NCI-H345 treated with DMSO at 0.1 percent for 48 hours (cell line): ENCODE results near the gene DPEP1.
"Not testable (repeated sequence)": the region's sequence is repeated elsewhere in the genome, so short reads cannot be mapped to it uniquely, and the experiment has no call there.

ENCODE experiments used
- DNase-seq: peaks from one replicate; lab custom pipeline; 2025; ENCODE audit not compliant: unreplicated experiment; lab: John Stamatoyannopoulos, UW

DPEP1 gene

DNA sequence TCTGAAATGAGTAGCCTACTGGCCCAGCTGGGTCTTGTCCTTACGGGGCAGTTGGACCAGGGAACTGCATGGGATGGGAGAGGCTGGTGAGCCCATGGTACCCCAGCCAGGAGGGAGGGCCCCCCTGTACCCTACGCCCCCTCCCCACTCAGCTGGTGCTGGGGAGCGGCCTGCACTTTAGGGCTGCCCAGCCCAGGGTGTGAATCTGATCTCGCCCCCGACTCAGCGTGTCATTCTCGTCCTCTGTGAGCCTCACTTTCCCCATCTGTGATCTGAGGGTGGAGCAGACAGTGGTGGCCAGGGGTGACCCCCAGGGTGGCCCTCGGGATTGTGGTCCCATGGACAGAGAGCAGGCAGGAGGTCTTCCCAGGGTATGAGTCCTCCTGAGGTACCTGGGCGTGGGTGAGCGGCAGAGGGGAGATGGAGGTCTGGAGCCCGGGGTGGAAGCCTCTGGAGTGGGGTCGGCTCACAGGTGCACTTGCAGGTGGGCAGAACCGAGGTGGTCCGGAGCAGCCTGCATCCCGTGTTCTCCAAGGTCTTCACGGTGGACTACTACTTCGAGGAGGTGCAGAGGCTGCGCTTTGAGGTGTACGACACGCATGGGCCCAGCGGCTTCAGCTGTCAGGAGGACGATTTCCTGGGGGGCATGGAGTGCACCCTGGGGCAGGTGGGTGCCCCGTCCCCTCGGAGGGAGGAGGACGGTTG is 36.2 kb upstream of the DPEP1 start:
- DNase-seq = no peak

GRCh38 chr16:89579351-89579750 is 34.1 kb upstream of the DPEP1 start:
- no peak for DNase-seq

DNA sequence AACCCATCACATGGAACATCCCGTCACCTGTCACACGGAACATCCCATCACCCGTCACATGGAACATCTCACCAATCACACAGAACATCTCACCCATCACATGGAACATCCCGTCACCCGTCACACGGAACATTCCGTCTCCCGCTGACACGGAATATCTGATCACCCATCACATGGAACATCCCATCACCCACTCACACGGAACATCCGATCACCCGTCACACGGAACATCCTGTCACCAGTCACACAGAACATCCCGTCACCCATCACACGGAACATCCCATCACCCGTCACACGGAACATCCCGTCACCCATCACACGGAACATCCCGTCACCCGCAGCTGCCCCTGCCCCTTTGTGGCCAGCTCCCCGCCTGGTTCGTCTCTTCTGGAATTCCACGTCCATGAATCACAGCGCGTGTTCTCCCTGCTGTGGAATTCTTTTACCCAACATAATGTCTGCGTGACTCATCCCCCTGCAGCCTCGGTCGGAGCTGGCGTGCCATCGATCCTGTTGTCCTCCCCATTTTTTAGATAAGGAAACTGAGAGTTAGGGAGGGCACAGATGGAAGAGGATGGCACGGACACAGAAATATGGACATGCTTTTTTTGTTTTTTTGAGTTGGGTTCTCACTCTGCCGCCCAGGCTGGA is 32.3 kb upstream of the DPEP1 start:
- DNase-seq = no peak

- no peak for DNase-seq
These were observed 31.4 kb upstream of the DPEP1 start for GRCh38 chr16:89581861-89582563.

GRCh38 chr16:89582614-89583196 is 30.7 kb upstream of the DPEP1 start:
- DNase-seq = no peak

DNA sequence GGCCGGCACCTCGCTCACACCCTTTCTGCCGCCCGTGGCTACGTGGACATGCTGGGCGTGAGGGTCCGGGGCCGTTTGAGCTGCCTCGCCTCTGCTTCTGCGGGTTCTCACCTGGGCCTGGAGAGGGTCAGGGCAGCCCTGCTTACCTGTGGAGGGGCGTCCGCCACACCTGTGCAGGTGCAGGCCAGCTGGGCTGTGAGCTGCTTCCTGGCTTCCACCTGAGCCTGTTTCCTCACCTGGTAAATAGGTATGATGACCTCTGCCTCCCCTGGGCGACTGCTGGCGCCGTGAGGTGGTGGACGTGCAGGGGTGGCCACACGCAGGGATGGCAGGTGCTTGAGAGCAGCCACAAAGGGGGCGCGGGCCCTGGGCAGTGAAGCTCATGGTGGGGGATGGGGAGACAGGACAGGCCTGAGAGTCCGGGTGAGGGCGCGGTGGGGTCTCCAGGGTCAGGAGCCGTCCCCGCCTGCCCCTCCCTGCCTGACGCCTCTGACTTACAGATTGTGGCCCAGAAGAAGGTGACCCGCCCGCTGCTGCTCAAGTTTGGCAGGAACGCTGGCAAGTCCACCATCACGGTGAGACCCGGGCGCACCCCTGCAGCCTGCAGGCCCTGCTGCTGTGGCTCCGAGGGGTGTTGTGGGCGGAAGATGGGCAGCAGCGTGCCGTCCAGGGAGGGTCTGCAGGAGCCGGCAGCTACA is 30.1 kb upstream of the DPEP1 start:
- no peak for DNase-seq

DNA sequence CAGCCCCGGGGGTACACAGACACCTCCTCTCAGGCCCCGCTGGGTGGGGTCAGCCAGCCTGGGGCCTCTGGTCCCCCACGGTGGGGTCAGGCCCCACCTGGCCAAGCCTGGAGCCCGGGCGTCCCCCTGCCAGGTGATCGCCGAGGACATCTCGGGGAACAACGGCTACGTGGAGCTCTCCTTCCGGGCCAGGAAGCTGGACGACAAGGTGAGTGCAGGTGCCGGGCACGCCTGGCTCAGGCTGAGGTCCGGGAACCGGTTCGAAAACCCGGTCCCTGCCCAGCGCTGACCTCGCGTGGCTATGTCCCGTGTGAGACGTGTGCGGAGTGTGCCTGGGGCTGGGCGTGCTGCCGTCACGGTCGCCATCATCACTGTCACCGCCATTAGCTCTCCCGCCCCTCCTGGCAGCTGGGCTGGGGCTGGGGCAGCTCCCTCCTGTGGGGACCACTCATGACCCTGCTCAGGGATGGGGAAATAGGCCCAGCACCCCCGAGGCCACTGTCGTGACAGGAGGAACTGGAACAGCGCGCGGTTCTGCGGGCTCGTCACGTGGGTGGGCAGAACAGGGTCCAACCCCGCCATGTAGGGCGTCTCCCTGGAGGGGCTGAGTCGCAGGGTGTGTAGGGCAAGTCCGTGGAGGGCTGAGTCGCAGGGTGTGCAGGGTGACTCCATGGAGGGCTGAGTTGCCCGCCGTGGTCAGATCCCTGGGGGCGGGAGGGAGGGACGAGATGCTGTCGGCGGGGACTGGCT is 29.4 kb upstream of the DPEP1 start:
- DNase-seq = no peak

DNA sequence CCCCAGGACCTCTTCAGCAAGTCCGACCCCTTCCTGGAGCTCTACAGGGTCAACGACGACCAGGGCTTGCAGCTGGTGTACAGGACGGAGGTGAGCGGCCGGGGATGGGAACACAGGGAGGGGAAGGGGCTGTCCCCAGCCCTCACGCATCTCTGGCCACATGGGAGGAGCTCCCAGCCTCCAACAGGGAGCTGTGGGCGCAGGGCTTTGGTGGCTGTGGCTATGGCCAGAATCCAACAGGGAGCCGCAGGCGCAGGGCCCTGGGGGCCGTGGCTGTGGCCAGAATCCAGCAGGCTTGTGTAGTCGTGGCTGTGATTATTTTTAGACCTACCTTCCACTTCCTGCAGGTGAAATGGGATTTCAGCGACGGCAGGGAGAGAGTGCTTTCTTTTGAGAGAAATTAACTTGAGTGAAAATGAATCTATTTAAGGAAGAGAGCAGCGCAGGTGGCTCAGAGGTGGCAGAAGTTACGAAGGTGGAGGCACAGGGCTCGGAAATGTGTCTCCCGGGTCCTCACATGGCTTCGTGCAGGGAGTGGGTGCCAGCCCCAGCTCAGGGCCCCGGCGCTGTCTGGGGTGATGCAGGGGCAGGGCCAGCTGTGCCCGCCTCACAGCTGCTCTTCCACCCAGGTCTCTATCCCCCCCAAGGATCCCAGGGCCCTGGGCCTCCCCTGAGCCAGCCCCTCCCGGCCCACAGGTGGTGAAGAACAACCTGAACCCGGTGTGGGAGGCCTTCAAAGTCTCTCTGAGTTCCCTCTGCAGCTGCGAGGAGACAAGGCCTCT is 28.5 kb upstream of the DPEP1 start:
- no peak for DNase-seq

DNA sequence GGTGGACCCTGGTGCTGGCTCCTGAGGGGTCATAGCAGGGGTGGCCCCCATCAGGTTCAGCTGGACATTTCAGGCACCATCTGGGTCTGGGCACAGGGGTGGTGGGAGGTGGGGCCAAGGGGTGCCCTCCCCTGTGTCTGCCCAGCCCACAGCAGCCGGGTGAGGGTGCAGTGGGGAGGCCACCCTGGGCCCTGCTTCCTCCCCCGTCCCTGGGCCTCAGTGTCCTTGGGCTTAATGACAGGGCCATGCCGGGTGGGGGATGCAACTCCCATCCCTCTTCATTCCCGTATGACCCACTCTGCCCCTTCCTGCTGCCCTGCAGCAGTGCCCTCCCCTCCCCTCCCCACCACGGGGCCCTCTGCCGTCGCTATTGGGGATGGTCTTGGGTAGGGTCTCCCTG is 27.2 kb upstream of the DPEP1 start:
- DNase-seq = no peak

- no peak for DNase-seq
These were observed 26.6 kb upstream of the DPEP1 start for GRCh38 chr16:89586853-89587252.

GRCh38 chr16:89587676-89588075 is 25.8 kb upstream of the DPEP1 start:
- not testable (repeated sequence) for DNase-seq

- no peak for DNase-seq
These were observed 24.9 kb upstream of the DPEP1 start for GRCh38 chr16:89588413-89589109.

GRCh38 chr16:89589241-89589926 is 24.1 kb upstream of the DPEP1 start:
- DNase-seq = no peak

- no peak for DNase-seq
These were observed 19.6 kb upstream of the DPEP1 start for GRCh38 chr16:89593841-89594240.

GRCh38 chr16:89595330-89596060 is 17.9 kb upstream of the DPEP1 start:
- no peak for DNase-seq

DNA sequence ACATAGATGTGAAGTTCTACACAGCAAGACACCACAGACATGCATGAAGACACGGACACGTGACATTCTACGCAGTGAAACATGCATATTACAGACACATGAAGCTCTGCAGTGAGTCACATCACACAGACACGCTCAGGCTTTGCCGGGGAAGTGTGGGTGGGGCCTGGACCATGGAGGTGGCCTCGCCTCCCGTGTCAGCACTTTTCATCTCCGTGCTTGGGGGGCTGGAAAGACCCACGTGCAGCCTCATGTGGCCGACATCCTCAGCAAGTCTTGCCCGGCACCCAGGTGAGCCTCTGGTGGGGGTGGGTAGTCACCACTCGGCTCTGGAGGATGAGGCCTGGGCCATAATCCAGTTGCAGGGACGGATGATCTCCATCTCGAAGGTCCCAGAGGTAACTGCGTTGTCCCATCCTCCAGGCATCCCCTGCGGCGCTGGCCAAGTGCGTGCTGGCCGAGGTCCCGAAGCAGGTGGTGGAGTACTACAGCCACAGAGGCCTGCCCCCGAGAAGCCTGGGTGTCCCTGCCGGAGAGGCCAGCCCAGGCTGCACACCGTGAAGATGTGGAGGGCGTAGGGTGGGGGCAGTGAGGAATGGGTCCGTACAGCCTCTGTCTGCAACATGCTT is 17.3 kb upstream of the DPEP1 start:
- no peak for DNase-seq

DNA sequence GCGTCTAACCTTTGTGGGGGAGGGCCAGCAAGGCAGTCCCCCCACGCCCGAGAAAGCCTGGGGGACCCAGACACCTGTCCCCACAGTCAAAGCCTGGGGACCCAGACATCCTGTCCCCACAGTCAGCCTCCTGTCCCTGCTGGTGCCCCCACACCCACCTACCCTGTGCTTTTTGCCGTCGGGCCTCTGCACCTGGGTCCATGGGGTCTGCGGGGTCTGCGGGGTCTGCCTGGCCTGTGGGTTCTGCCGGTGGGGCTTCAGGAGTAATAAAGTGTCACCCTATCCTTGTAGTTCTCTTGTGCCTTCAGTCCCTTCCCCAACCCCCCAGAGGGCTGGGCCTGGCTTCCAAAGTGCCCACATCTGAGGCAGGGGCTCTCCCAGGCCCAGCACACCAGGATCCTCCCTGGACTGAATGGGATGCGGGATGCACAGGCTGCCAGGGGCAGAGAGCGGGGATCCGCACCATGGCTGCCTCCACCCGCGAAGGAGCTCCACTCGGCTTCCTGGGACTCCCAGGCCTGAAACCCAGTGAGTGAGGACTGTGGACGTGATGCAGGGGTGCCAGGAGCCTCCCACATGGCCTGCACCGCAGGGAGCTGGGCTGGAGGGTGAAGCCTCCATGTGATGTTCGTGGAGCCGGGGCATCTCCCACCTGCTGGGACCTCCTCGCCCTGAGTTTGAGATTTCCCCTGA is 16.3 kb upstream of the DPEP1 start:
- DNase-seq = no peak
